Sigmoid colon (tissue), 4 donors: ENCODE data around the gene REPS1.

Experiments used
- EP300 ChIP-seq, 4 donors: sonication (generic); formaldehyde crosslinking; IDR thresholded peaks; one replicate each; pipeline ENCODE4 v1.6.1; 2017; ENCODE audit warnings: antibody characterized with exemption in 4 of 4
- POLR2A ChIP-seq, 2 donors: fragments of 450-650 bp; IDR thresholded peaks; one replicate each; pipeline ENCODE4 v1.6.1; 2016; ENCODE audit warnings: antibody characterized with exemption in 2 of 2, mild to moderate bottlenecking in 2 of 2, moderate library complexity in 2 of 2
- POLR2AphosphoS5 ChIP-seq, 4 donors: sonication (generic); formaldehyde crosslinking; IDR thresholded peaks; one replicate each; pipeline ENCODE4 v1.6.1; 2017; ENCODE audit warnings: antibody characterized with exemption in 4 of 4
- TF ChIP-seq, protein P1 (sequence below), 4 experiments: fragments of 450-650 bp in 3 of 4; fragments of 200-600 bp in 1 of 4; IDR thresholded peaks; one replicate each; pipeline ENCODE4 v1.5.1; 2016 to 2019; ENCODE audit warnings: antibody characterized with exemption in 4 of 4, mild to moderate bottlenecking in 3 of 4, moderate library complexity in 2 of 4

DNA sequence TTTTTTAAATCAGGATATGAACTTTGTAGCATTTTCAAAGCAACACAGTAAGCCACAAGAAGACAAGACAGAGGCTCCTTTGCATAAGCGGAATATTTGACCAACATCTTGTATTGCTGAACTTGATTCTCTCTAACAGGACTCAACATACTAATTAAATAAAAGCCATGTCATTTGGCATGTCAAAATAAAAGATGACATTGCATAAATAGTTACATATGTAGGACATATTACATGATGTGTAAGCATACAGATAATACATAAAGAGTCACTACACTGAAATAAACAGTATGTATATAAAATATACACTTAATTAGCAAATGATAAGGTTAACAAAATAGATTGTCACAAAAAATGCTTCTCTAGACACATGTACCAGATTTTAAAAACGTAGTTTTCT lies 62.2 kb downstream of the REPS1 start:
- TF ChIP-seq POLR2AphosphoS5 (IDR thresholded peaks at IDR 0.05), result no peak
- TF ChIP-seq, protein P1, sequence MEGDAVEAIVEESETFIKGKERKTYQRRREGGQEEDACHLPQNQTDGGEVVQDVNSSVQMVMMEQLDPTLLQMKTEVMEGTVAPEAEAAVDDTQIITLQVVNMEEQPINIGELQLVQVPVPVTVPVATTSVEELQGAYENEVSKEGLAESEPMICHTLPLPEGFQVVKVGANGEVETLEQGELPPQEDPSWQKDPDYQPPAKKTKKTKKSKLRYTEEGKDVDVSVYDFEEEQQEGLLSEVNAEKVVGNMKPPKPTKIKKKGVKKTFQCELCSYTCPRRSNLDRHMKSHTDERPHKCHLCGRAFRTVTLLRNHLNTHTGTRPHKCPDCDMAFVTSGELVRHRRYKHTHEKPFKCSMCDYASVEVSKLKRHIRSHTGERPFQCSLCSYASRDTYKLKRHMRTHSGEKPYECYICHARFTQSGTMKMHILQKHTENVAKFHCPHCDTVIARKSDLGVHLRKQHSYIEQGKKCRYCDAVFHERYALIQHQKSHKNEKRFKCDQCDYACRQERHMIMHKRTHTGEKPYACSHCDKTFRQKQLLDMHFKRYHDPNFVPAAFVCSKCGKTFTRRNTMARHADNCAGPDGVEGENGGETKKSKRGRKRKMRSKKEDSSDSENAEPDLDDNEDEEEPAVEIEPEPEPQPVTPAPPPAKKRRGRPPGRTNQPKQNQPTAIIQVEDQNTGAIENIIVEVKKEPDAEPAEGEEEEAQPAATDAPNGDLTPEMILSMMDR (IDR thresholded peaks at IDR 0.05), result no peak
- no peak for TF ChIP-seq POLR2A (IDR thresholded peaks at IDR 0.05)
- no peak for TF ChIP-seq EP300 (IDR thresholded peaks at IDR 0.05)
